Prostate gland (tissue), 2 donors: ENCODE results near the gene ST3GAL2.

ENCODE experiments used
- CTCF ChIP-seq, 4 experiments: fragments of 200-600 bp in 2 of 4; fragments of 450-650 bp in 2 of 4; sonication (generic) in 2 of 4; IDR thresholded peaks; 1 replicate in 3 of 4; 2 replicates in 1 of 4; pipeline ENCODE4 v1.5.1; 2016 to 2019; ENCODE audit warnings: antibody characterized with exemption in 4 of 4, mild to moderate bottlenecking in 2 of 4, moderate library complexity in 2 of 4
- POLR2A ChIP-seq: fragments of 450-650 bp; IDR thresholded peaks from one replicate; pipeline ENCODE4 v1.6.1; 2016; ENCODE audit warnings: antibody characterized with exemption, mild to moderate bottlenecking

- no peak for TF ChIP-seq CTCF (IDR thresholded peaks at IDR 0.05)
- no peak for TF ChIP-seq POLR2A
These were observed 46.3 kb downstream of the ST3GAL2 start for GRCh38 chr16:70392606-70393005.
